Measurements from ENCODE around the gene RSPO3.

Gene RSPO3

DNA sequence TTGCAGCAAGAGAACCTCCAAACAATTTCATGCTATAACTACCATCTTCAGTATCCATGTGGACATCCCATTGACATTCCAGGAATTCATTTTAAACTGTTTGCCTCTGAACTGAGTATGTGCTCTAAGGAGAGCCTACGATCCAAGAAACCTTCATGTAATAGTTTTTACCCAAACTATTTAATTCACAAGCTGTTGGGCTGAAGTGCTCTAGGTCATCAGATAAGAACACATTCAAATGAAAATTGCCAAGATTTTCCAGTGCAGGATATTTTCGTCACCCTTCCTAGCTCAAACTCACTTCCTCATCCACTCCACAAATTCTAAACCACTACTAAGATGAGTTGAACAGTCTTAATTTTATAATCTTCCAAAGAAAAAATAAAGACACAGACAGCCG lies 12.8 kb downstream of the RSPO3 start:
- DNase-seq (ENCODE audit: insufficient read length) (no peak), FAIRE-seq (no peak)
- TF ChIP-seq POLR2AphosphoS5 (IDR thresholded peaks at IDR 0.05; ENCODE audit: low read depth, low read length) = no peak
- no peak for TF ChIP-seq POLR2A (IDR thresholded peaks at IDR 0.05; ENCODE audit: low read depth, low read length)
- TF ChIP-seq TAF1 (IDR thresholded peaks at IDR 0.05; ENCODE audit: borderline replicate concordance, low read depth, low read length) = no peak

GRCh38 chr6:127131772-127132376 lies 13.4 kb downstream of the RSPO3 start:
- FAIRE-seq = no peak

DNA sequence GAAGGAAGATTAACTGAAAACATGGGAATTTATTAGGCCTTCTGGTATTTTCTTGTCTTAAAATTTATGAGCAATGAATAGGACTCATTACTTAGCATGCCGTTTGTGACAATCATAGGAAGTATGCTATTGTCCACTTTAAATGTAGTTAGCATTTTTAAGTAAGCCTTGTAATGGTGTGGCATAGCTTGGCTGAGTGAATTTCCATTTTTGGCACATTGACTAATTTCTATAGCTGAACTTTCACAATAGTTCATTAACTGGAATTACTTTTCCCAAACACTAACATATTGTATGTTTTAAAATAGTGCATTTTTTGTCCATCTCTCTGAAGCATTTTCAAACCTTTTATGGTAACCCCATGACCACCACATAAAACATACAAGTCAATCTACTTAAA lies 15.7 kb downstream of the RSPO3 start:
- TF ChIP-seq TAF1 (IDR thresholded peaks at IDR 0.05; ENCODE audit: borderline replicate concordance, low read depth, low read length) (no peak), POLR2A (IDR thresholded peaks at IDR 0.05; ENCODE audit: low read depth, low read length) (no peak), POLR2AphosphoS5 (IDR thresholded peaks at IDR 0.05; ENCODE audit: low read depth, low read length) (no peak)
- DNase-seq (ENCODE audit: insufficient read length) (no peak), FAIRE-seq (no peak)

More at GRCh38 chr6:127131772-127132376, 13.4 kb downstream of the RSPO3 start:
- DNase-seq (ENCODE audit: insufficient read length) = no peak
- TF ChIP-seq POLR2A (IDR thresholded peaks at IDR 0.05; ENCODE audit: low read depth, low read length) = no peak
- no peak for TF ChIP-seq POLR2AphosphoS5 (IDR thresholded peaks at IDR 0.05; ENCODE audit: low read depth, low read length)
- no peak for TF ChIP-seq TAF1 (IDR thresholded peaks at IDR 0.05; ENCODE audit: borderline replicate concordance, low read depth, low read length)

GRCh38 chr6:127136786-127137185 lies 18.3 kb downstream of the RSPO3 start:
- no peak for TF ChIP-seq TAF1 (IDR thresholded peaks at IDR 0.05; ENCODE audit: borderline replicate concordance, low read depth, low read length)
- TF ChIP-seq POLR2AphosphoS5 (IDR thresholded peaks at IDR 0.05; ENCODE audit: low read depth, low read length) = no peak
- TF ChIP-seq POLR2A (IDR thresholded peaks at IDR 0.05; ENCODE audit: low read depth, low read length) = no peak
- DNase-seq (ENCODE audit: insufficient read length) = no peak
- no peak for FAIRE-seq

DNA sequence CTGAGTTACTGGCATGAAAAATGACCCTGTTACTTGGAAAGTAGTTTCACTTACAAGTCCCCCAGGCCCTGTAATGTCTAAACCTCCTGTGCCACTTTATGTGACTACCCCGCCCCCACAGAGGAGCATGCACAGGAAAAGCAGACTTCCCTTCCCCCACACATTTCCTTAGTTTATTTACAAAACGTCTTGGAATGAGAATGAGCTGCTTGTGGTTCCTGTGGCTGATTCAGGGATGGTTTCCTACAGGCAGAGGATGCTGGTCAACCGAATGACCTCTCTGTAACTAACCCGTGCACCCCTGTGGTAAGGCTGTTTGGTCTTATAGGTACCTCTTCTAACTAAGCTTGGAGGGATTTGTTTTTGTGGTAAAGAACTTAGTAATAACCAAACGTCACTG lies 28.5 kb downstream of the RSPO3 start:
- no peak for DNase-seq (ENCODE audit: insufficient read length)

GRCh38 chr6:127147534-127147933 lies 29.1 kb downstream of the RSPO3 start:
- FAIRE-seq = no peak
- TF ChIP-seq POLR2A (IDR thresholded peaks at IDR 0.05; ENCODE audit: low read depth, low read length) (no peak), POLR2AphosphoS5 (IDR thresholded peaks at IDR 0.05; ENCODE audit: low read depth, low read length) (no peak), TAF1 (IDR thresholded peaks at IDR 0.05; ENCODE audit: borderline replicate concordance, low read depth, low read length) (no peak)
- DNase-seq (ENCODE audit: insufficient read length) = no peak

More for the DNA sequence above, 28.5 kb downstream of the RSPO3 start:
- no peak for FAIRE-seq
- TF ChIP-seq POLR2AphosphoS5 (IDR thresholded peaks at IDR 0.05; ENCODE audit: low read depth, low read length) (no peak), POLR2A (IDR thresholded peaks at IDR 0.05; ENCODE audit: low read depth, low read length) (no peak), TAF1 (IDR thresholded peaks at IDR 0.05; ENCODE audit: borderline replicate concordance, low read depth, low read length) (no peak)

DNA sequence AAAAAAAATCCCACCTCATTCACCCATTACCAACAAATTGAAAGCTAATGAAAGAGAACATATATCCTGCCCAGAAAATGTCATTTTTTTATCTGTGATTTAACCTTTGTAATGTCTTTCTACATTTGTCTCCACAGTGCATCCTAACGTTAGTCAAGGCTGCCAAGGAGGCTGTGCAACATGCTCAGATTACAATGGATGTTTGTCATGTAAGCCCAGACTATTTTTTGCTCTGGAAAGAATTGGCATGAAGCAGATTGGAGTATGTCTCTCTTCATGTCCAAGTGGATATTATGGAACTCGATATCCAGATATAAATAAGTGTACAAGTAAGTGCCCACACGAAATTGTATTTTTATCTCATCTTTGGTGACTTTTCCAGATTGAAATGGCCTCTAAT lies 30.0 kb downstream of the RSPO3 start:
- DNase-seq (ENCODE audit: insufficient read length) (no peak), FAIRE-seq (no peak)
- no peak for TF ChIP-seq TAF1 (IDR thresholded peaks at IDR 0.05; ENCODE audit: borderline replicate concordance, low read depth, low read length)
- TF ChIP-seq POLR2A (IDR thresholded peaks at IDR 0.05; ENCODE audit: low read depth, low read length) = no peak
- TF ChIP-seq POLR2AphosphoS5 (IDR thresholded peaks at IDR 0.05; ENCODE audit: low read depth, low read length) = no peak

- FAIRE-seq = no peak
- no peak for TF ChIP-seq POLR2AphosphoS5 (IDR thresholded peaks at IDR 0.05; ENCODE audit: low read depth, low read length)
- TF ChIP-seq TAF1 (IDR thresholded peaks at IDR 0.05; ENCODE audit: borderline replicate concordance, low read depth, low read length) = no peak
- no peak for TF ChIP-seq POLR2A (IDR thresholded peaks at IDR 0.05; ENCODE audit: low read depth, low read length)
Measured at GRCh38 chr6:127154509-127154908, 36.0 kb downstream of the RSPO3 start.

DNA sequence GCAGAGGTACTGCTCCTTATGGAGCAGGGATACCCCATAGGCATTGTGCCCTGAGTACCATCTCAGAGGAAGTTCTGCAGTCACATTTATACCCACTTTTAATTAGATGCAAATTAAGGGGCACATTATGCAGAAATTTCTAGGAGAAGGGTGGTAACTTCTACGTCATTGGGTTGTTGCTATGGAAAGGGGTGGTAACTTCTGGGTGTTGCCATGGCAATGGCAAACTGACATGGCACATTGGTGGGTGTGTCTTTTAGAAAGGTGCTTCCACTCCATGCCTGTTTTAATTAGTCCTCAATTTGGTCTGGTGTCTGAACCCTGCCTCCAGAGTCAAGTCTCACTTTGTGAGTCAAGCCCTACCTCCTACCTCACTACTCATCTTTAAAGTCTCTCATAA lies 42.0 kb downstream of the RSPO3 start:
- no peak for DNase-seq (ENCODE audit: insufficient read length)
- TF ChIP-seq POLR2AphosphoS5 (IDR thresholded peaks at IDR 0.05; ENCODE audit: low read depth, low read length) (no peak), POLR2A (IDR thresholded peaks at IDR 0.05; ENCODE audit: low read depth, low read length) (no peak), TAF1 (IDR thresholded peaks at IDR 0.05; ENCODE audit: borderline replicate concordance, low read depth, low read length) (no peak)
- FAIRE-seq = no peak

More at GRCh38 chr6:127154509-127154908, 36.0 kb downstream of the RSPO3 start:
- DNase-seq (ENCODE audit: insufficient read length) = no peak

- no peak for DNase-seq (ENCODE audit: insufficient read length)
- TF ChIP-seq POLR2A (IDR thresholded peaks at IDR 0.05; ENCODE audit: low read depth, low read length) (no peak), TAF1 (IDR thresholded peaks at IDR 0.05; ENCODE audit: borderline replicate concordance, low read depth, low read length) (no peak), POLR2AphosphoS5 (IDR thresholded peaks at IDR 0.05; ENCODE audit: low read depth, low read length) (no peak)
- FAIRE-seq = no peak
Measured at GRCh38 chr6:127162836-127163235, 44.4 kb downstream of the RSPO3 start.

DNA sequence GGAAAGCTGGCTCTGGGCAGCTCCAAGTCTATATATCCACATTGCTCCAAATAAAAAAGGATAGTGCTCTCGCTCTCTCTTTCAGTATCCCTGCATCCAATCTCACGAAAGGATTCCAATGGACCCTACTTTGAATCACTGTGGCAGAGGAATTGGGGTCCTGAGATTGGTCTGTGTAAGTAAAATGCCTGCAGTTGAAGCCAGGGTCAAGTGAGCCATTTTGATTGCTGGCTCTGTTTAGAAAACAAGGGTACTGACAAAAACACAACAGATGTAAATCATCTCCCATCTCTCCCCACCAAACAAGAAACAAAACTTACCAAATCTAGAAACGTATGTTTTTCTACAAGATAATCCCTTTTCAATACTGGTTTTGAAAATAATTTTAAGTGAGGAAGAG lies 45.6 kb downstream of the RSPO3 start:
- no peak for FAIRE-seq
- no peak for TF ChIP-seq POLR2A (IDR thresholded peaks at IDR 0.05; ENCODE audit: low read depth, low read length)
- no peak for TF ChIP-seq POLR2AphosphoS5 (IDR thresholded peaks at IDR 0.05; ENCODE audit: low read depth, low read length)
- TF ChIP-seq TAF1 (IDR thresholded peaks at IDR 0.05; ENCODE audit: borderline replicate concordance, low read depth, low read length) = no peak
- no peak for DNase-seq (ENCODE audit: insufficient read length)

DNA sequence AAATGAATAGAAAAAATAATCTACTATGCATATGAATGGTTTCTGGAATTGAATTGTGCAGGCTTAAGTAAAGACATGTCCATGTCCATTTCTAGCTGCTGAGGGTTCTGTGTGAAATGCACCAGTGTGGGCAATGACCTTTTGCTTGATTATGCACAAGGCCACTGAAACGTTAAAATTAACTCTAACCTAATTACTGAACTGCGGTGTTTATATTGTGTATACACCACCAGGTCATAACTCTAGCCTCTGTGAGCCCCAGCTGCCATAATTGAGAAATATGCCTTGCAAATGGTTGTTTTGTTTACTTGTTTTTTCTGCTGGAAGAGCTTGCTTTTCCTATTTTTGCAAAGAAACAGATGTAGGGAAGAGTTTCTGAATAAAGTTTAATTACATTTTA lies 46.1 kb downstream of the RSPO3 start:
- no peak for DNase-seq (ENCODE audit: insufficient read length)
- no peak for FAIRE-seq
- TF ChIP-seq POLR2A (IDR thresholded peaks at IDR 0.05; ENCODE audit: low read depth, low read length) (no peak), TAF1 (IDR thresholded peaks at IDR 0.05; ENCODE audit: borderline replicate concordance, low read depth, low read length) (no peak), POLR2AphosphoS5 (IDR thresholded peaks at IDR 0.05; ENCODE audit: low read depth, low read length) (no peak)
